ENCODE data around the gene CDK13. TPM values are rescaled to one million over a fixed set of nuclear protein-coding genes. Genes with fewer than 3 reads are reported as not detected.

The CDK13 gene
- polyA plus RNA-seq, 10 donors = 26.3 to 51.3 (median 35.8) TPM

- DNase-seq = peak in 1 of 3 donors; percentile 18
These were observed 1.6 kb upstream of the CDK13 start for GRCh38 chr7:39948375-39948955.

- peak; percentile 99 to 100 (median 100) for DNase-seq
These were observed 814 bp upstream of the CDK13 start for GRCh38 chr7:39948956-39949928.

GRCh38 chr7:39950473-39951225 lies 593 bp downstream of the CDK13 start:
- peak in 2 of 3 donors; percentile 58 to 87 for DNase-seq

- peak; percentile 41 to 81 (median 49) for DNase-seq
These were observed 1.5 kb downstream of the CDK13 start for GRCh38 chr7:39951226-39952194.

- DNase-seq = peak in 1 of 3 donors; percentile 22
These were observed 2.3 kb downstream of the CDK13 start for GRCh38 chr7:39952374-39952773.

GRCh38 chr7:39952803-39953202 lies 2.7 kb downstream of the CDK13 start:
- DNase-seq = no peak

DNA sequence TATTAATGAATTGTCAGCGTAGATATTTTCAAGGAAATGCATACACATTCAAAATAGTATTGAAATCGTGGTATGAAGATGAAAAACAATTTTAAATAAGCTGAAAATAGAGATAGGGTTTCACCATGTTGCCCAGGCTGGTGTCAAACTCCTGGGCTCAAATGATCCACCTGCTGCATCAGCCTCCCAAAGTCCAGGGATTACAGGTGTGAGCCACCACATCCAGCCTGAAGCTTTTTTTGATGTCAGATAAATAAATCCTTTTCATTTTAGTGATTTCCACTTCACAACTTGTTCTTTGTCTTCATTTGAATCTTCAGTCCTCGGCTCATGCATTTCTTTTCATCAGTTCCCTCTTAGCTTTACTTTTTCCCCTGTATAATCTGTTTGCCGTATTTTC lies 4.6 kb downstream of the CDK13 start:
- DNase-seq = no peak

DNA sequence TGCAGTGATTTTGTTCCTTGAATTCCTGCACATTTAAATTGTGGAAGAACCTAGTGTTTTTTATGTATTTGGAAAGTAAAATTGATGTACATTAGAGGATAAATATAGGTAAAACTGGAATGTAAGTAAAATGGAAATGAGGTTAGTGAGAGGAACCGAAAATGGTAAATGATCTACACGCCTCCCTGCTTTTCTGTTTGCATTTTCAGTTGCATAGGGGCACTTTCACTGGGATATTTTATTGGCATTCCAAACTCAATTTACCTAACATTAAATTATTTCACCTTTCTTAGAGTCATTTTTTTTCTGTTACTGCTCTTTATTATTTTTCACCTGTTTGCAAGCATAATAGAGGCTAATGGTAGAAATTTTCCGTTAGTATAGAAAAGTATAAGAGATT lies 8.0 kb downstream of the CDK13 start:
- no peak for DNase-seq

- DNase-seq = no peak
These were observed 17.5 kb downstream of the CDK13 start for GRCh38 chr7:39967406-39968161.

GRCh38 chr7:39969431-39969830 lies 19.4 kb downstream of the CDK13 start:
- no peak for DNase-seq

- no peak for DNase-seq
These were observed 21.9 kb downstream of the CDK13 start for GRCh38 chr7:39971924-39972323.

DNA sequence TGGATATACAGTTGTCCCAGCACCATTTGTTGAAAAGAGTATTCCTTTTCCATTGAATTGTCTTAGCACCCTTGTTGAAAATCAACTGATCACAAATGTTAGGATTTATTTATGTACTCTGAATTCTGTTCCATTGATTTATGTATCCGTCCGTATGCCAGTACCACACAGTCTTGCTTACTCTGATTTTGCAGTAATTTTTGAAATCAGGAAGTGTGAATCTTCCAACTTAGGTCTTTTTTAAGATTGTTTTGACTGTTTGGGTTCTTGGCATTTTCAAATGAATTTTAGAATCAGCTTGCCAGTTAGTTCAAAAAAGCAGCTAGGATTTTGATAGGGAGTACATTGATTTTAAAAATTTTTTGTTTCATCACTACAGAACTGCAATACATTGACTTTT lies 23.7 kb downstream of the CDK13 start:
- no peak for DNase-seq

- no peak for DNase-seq
These were observed 28.3 kb downstream of the CDK13 start for GRCh38 chr7:39978230-39978934.

- DNase-seq = no peak
These were observed 29.5 kb downstream of the CDK13 start for GRCh38 chr7:39979406-39980073.

DNA sequence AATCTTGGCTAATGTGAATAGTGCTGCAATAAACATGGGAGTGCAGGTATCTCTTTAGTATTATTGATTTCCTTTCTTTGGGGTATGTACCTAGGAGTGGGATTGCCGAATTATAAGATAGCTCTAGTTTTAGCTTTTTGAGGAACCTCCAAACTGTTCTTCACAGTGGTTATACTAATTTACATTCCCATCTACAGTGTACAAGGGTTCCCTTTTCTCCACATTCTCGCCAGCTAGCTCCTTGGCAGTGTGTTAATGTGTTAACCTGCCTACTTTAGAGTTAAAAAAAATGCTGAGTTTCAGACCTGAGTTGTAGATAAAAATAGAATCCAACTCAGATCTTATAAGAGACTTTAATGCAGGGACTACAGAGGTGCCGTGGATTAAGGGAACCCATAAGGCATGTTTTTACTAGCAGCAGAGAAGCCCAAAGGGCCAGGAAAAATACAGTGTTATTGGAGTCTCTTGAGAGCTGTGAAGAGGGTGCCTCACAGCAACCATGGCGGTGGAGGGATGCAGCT lies 35.4 kb downstream of the CDK13 start:
- no peak for DNase-seq

DNA sequence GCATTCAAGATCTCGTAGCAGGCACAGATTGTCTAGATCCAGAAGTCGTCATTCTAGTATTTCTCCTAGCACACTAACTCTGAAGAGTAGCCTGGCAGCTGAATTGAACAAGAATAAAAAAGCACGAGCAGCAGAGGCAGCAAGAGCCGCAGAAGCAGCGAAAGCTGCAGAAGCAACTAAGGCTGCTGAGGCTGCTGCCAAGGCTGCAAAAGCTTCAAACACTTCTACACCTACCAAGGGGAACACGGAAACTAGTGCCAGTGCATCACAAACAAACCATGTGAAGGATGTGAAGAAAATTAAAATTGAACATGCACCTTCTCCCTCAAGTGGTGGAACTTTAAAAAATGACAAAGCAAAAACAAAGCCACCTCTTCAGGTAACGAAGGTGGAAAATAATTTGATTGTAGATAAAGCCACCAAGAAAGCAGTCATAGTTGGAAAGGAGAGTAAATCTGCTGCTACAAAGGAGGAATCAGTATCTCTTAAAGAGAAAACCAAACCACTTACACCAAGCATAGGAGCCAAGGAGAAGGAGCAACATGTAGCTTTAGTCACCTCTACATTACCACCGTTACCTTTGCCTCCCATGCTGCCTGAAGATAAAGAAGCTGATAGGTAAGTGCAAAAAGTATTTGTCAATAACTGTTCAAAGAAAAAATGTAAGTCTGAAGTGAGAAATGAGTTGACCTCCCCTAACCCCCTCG lies 37.7 kb downstream of the CDK13 start:
- DNase-seq = no peak

DNA sequence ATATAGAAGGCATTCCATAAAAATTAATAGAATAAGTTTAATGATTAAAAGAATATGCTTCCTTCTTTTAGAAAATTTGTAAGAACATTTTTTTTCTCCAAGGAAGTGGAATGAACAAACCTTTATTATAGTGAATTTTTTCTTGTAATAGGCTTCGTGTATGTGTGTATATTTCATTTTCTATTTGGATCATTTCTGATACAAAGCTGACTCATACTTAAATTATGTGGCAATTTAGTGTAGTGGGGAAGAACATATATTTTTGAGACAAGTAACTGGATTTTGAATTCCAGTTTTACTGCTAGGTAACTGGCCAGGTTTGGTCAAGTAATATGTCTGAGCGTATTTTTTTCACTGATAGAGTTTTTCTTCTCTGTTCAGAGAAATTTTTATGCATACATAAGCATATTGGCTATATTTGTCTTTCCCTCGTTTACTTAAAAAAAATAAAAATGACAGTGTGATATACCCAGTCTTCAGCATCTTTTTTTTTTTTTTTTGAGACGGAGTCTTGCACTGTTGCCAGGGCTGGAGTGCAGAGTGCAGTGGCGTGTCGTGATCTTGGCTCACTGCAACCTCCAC lies 50.8 kb downstream of the CDK13 start:
- no peak for DNase-seq

GRCh38 chr7:40001649-40002048 lies 51.6 kb downstream of the CDK13 start:
- no peak for DNase-seq
